ENCODE results near the gene REC8.

- TF ChIP-seq CTCF (IDR thresholded peaks at IDR 0.05) (no peak), POLR2A (IDR thresholded peaks at IDR 0.05) (no peak)
Measured at GRCh38 chr14:24182110-24182882, 10.4 kb downstream of the REC8 start.
